Osteocyte (in vitro differentiated cells): ENCODE data around the gene PDZD4. TPM values are rescaled to one million over a fixed set of nuclear protein-coding genes. Genes with fewer than 3 reads are reported as not detected.

Experiments
- DNase-seq: peaks from one replicate; pipeline ENCODE4 v3.0.0; 2021; ENCODE audit warnings: mixed read lengths; ENCODE audit not compliant: unreplicated experiment; ENCODE audit errors: extremely low spot score
- H3K27ac Mint-ChIP-seq: one replicate; pipeline ENCODE4 v1.8.0; 2021; ENCODE audit warnings: mild to moderate bottlenecking, mixed read lengths; ENCODE audit not compliant: unreplicated experiment
- H3K27me3 Mint-ChIP-seq: one replicate; pipeline ENCODE4 v1.8.0; 2021; ENCODE audit warnings: mixed read lengths; ENCODE audit not compliant: unreplicated experiment
- H3K36me3 Mint-ChIP-seq: one replicate; pipeline ENCODE4 v1.8.0; 2021; ENCODE audit warnings: mixed read lengths; ENCODE audit not compliant: unreplicated experiment
- H3K4me1 Mint-ChIP-seq: one replicate; pipeline ENCODE4 v1.8.0; 2021; ENCODE audit warnings: mixed read lengths; ENCODE audit not compliant: unreplicated experiment
- H3K4me3 Mint-ChIP-seq: one replicate; pipeline ENCODE4 v1.8.0; 2021; ENCODE audit warnings: mild to moderate bottlenecking, moderate library complexity, mixed read lengths; ENCODE audit not compliant: unreplicated experiment
- H3K9me3 Mint-ChIP-seq: one replicate; pipeline ENCODE4 v1.8.0; 2021; ENCODE audit warnings: mixed read lengths; ENCODE audit not compliant: unreplicated experiment
- total RNA-seq: library from RNA; stranded (reverse); gene quantifications from 2 replicates; pipeline ENCODE4 v1.2.1, GENCODE V29; 2021
- TF ChIP-seq, protein P1 (sequence below): fragments of 200-600 bp; sonication (generic); IDR thresholded peaks from 2 replicates; pipeline ENCODE4 v1.5.0; 2021; ENCODE audit warnings: antibody characterized with exemption, mild to moderate bottlenecking, moderate library complexity

The PDZD4 gene
- total RNA-seq, 1 donor from 2014 or later = 23.9 TPM

- Mint-ChIP-seq H3K4me1 (no peaks in the 10 kb centered on the region), H3K36me3 (no peaks in the 10 kb centered on the region), H3K27ac (no peak overlapping the region), H3K4me3 (no peak overlapping the region), H3K9me3 (no peaks in the 10 kb centered on the region), H3K27me3 (no peaks in the 10 kb centered on the region)
- TF ChIP-seq, protein P1, sequence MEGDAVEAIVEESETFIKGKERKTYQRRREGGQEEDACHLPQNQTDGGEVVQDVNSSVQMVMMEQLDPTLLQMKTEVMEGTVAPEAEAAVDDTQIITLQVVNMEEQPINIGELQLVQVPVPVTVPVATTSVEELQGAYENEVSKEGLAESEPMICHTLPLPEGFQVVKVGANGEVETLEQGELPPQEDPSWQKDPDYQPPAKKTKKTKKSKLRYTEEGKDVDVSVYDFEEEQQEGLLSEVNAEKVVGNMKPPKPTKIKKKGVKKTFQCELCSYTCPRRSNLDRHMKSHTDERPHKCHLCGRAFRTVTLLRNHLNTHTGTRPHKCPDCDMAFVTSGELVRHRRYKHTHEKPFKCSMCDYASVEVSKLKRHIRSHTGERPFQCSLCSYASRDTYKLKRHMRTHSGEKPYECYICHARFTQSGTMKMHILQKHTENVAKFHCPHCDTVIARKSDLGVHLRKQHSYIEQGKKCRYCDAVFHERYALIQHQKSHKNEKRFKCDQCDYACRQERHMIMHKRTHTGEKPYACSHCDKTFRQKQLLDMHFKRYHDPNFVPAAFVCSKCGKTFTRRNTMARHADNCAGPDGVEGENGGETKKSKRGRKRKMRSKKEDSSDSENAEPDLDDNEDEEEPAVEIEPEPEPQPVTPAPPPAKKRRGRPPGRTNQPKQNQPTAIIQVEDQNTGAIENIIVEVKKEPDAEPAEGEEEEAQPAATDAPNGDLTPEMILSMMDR = no peak
- no peak for DNase-seq
Observed at GRCh38 chrX:153866302-153867019, 36.1 kb upstream of the PDZD4 start.

GRCh38 chrX:153865685-153866084 is 35.3 kb upstream of the PDZD4 start:
- H3K27me3 Mint-ChIP-seq = no peaks in the 10 kb centered on the region
- DNase-seq = no peak
- no peaks in the 10 kb centered on the region for H3K9me3 Mint-ChIP-seq
- no peak overlapping the region for H3K4me3 Mint-ChIP-seq
- no peaks in the 10 kb centered on the region for H3K4me1 Mint-ChIP-seq
- H3K27ac Mint-ChIP-seq = no peak overlapping the region
- TF ChIP-seq, protein P1 = no peak
- H3K36me3 Mint-ChIP-seq = no peaks in the 10 kb centered on the region

DNA sequence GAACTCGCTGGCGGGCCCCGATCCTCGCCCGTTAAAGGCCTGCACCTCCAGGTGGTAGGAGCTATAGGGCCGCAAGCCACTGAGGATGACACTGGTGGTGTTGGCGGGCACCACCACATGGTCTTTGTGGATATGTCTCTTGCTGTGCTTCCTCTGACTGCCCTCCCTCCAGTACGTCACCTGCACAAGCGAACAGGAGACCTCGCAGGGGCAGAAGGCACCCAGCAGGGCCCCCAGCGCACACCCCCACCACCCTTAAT is 34.9 kb upstream of the PDZD4 start:
- Mint-ChIP-seq H3K9me3 (no peaks in the 10 kb centered on the region), H3K27me3 (no peaks in the 10 kb centered on the region), H3K27ac (no peak overlapping the region), H3K4me3 (no peak overlapping the region), H3K4me1 (no peaks in the 10 kb centered on the region), H3K36me3 (no peaks in the 10 kb centered on the region)
- TF ChIP-seq, protein P1 = no peak
- no peak for DNase-seq

- Mint-ChIP-seq H3K9me3 (no peaks in the 10 kb centered on the region), H3K36me3 (no peaks in the 10 kb centered on the region)
Observed at GRCh38 chrX:153864561-153865320, 34.4 kb upstream of the PDZD4 start.

GRCh38 chrX:153864101-153864500 is 33.8 kb upstream of the PDZD4 start:
- H3K4me1 Mint-ChIP-seq = no peaks in the 10 kb centered on the region
- H3K27me3 Mint-ChIP-seq = no peaks in the 10 kb centered on the region
- TF ChIP-seq, protein P1 = no peak
- no peak overlapping the region for H3K27ac Mint-ChIP-seq
- H3K4me3 Mint-ChIP-seq = no peak overlapping the region
- no peak for DNase-seq
- H3K9me3 Mint-ChIP-seq = no peaks in the 10 kb centered on the region
- no peaks in the 10 kb centered on the region for H3K36me3 Mint-ChIP-seq

More at GRCh38 chrX:153864561-153865320, 34.4 kb upstream of the PDZD4 start:
- Mint-ChIP-seq H3K4me3 (no peak overlapping the region), H3K27me3 (no peaks in the 10 kb centered on the region), H3K27ac (no peak overlapping the region), H3K4me1 (no peaks in the 10 kb centered on the region)
- TF ChIP-seq, protein P1 = no peak
- no peak for DNase-seq
